DOHH2 (cell line): ENCODE data around the gene TFR2.

ENCODE experiments used
- CTCF ChIP-seq: fragments of 200-600 bp; sonication (generic); IDR thresholded peaks from one replicate; pipeline ENCODE4 v1.5.1; 2014; ENCODE audit warnings: antibody characterized with exemption, mild to moderate bottlenecking, low read depth, low read length; ENCODE audit not compliant: poor library complexity, severe bottlenecking
- EZH2phosphoT487 ChIP-seq: fragments of 200-600 bp; sonication (generic); IDR thresholded peaks from 2 replicates; pipeline ENCODE4 v1.6.1; 2017; ENCODE audit warnings: borderline replicate concordance, mild to moderate bottlenecking, antibody characterized with exemption, low read length, moderate library complexity, mixed read lengths

DNA sequence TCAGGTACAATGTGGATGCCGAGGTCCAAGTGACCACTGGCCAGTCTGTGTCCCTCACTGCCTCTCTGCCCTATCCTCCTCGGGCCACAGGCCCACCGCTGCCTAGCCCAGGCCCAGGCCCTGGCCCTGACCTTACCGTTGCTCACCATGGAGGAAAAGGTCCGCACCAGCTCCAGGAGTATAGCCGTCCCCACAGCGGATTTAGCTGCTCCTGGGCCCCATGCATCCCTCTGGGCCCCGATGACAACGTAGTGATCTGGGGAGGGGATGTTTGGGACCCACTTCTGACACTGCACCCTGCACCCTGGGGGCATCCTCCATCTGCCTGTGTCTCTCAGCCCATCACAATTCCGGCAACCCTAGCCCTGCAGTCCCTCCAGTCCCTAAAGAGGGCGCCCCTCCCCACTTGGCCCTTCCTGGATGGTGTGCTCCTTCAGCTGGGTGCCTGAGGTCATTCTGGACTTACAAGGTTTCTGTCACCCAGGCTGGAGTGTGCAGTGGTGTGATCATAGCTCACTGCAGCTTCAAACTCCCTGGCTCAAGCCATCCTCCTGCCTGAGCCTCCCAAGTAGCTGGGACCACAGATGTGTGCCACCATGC, 12.1 kb downstream of the TFR2 start:
- TF ChIP-seq CTCF, result peak; percentile 74
- no peak for TF ChIP-seq EZH2phosphoT487
